ENCODE data around the gene ANKRD17. TPM values are rescaled to one million over a fixed set of nuclear protein-coding genes. Genes with fewer than 3 reads are reported as not detected.
"Not testable (repeated sequence)": the region's sequence is repeated elsewhere in the genome, so short reads cannot be mapped to it uniquely, and the experiment has no call there.

ANKRD17 gene
- total and polyA plus RNA-seq, 2 donors = 12.0 to 26.4 TPM

DNA sequence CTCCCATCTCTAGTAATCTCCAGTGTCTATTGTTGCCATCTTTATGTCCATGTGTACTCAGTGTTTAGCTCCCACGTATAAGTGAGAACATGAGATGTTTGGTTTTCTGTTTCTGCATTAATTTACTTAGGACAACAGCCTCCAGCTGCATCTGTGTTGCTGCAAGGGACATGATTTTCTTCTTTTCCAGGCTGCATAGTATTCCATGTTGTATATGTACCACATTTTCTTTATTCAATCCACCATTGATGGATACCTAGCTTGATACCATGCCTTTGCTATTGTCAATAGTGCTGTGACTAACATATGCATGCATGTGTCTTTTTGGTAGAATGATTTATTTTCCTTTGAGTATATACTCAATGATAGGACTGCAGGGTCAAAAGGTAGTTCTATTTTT lies 18.6 kb upstream of the ANKRD17 start:
- 95% methylated on average over 1 of the region's 1 CpG for WGBS
- H3K9me3 ChIP-seq (ENCODE audit: control insufficient read depth in 2 of 2, insufficient read depth in 1 of 2, low read length in 1 of 2) = no peaks in the 10 kb centered on the region
- DNase-seq (ENCODE audit: low read depth in 6 of 9, low spot score in 9 of 9) = no peak
- H3K4me3 ChIP-seq (ENCODE audit: low read length in 2 of 2) = no peak overlapping the region
- H3K36me3 ChIP-seq (ENCODE audit: control insufficient read depth in 2 of 2, insufficient read depth in 2 of 2, low read length in 1 of 2) = no peaks in the 10 kb centered on the region
- no peaks in the 10 kb centered on the region for H3K27me3 ChIP-seq (ENCODE audit: control insufficient read depth in 2 of 2, insufficient read depth in 1 of 2, low read length in 1 of 2)
- no peaks in the 10 kb centered on the region for H3K4me1 ChIP-seq (ENCODE audit: control insufficient read depth in 2 of 2, insufficient read depth in 2 of 2, low read length in 2 of 2)
- no peak overlapping the region for H3K27ac ChIP-seq (ENCODE audit: low read depth in 1 of 2, low read length in 1 of 2)

DNA sequence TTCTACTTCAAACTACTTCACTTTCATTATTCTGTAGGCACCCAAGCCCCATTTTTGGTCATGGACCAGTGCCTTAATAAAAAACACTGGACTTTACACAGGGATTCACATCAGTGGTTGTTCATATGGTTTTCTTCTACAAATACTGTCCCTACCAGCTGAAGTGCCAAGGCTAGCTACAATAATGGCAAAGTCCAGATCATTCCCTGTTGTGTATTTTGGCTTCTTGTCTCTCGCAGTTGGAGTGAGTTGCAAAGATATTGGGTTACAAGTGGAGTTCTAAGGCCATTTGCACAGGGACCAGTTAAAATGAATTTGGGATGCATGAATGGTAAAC lies 16.7 kb upstream of the ANKRD17 start:
- Histone ChIP-seq H3K4me3 (ENCODE audit: low read length in 2 of 2) (no peak overlapping the region), H3K4me1 (ENCODE audit: control insufficient read depth in 2 of 2, insufficient read depth in 2 of 2, low read length in 2 of 2) (no peaks in the 10 kb centered on the region), H3K27me3 (ENCODE audit: control insufficient read depth in 2 of 2, insufficient read depth in 1 of 2, low read length in 1 of 2) (no peaks in the 10 kb centered on the region), H3K9me3 (ENCODE audit: control insufficient read depth in 2 of 2, insufficient read depth in 1 of 2, low read length in 1 of 2) (no peaks in the 10 kb centered on the region), H3K27ac (ENCODE audit: low read depth in 1 of 2, low read length in 1 of 2) (no peak overlapping the region), H3K36me3 (ENCODE audit: control insufficient read depth in 2 of 2, insufficient read depth in 2 of 2, low read length in 1 of 2) (no peaks in the 10 kb centered on the region)
- no peak for DNase-seq (ENCODE audit: low read depth in 6 of 9, low spot score in 9 of 9)
- WGBS = 97% methylated on average over 1 of the region's 1 CpG

DNA sequence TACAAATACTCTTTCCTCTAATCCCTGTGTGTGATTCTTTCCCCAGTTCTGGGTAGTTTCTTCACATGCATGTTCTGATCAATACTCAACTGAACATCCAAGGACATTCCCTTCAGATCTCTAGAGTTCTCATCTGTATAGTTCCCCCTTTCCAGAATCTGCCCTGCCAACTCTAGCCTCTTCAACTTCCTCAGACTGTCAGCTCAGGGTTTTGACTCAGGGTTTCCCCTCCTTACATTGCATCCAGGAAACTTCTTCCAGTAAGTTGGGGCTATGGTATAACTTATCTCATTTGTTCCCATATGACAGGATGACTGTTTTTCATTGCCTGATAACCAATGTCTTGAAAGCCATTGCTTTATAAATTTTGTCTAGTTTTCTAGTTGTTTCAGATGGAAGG lies 14.2 kb upstream of the ANKRD17 start:
- Histone ChIP-seq H3K27ac (ENCODE audit: low read depth in 1 of 2, low read length in 1 of 2) (no peak overlapping the region), H3K4me3 (ENCODE audit: low read length in 2 of 2) (no peak overlapping the region), H3K27me3 (ENCODE audit: control insufficient read depth in 2 of 2, insufficient read depth in 1 of 2, low read length in 1 of 2) (no peaks in the 10 kb centered on the region), H3K36me3 (ENCODE audit: control insufficient read depth in 2 of 2, insufficient read depth in 2 of 2, low read length in 1 of 2) (no peaks in the 10 kb centered on the region), H3K4me1 (ENCODE audit: control insufficient read depth in 2 of 2, insufficient read depth in 2 of 2, low read length in 2 of 2) (no peaks in the 10 kb centered on the region), H3K9me3 (ENCODE audit: control insufficient read depth in 2 of 2, insufficient read depth in 1 of 2, low read length in 1 of 2) (no peaks in the 10 kb centered on the region)
- no peak for DNase-seq (ENCODE audit: low read depth in 6 of 9, low spot score in 9 of 9)

DNA sequence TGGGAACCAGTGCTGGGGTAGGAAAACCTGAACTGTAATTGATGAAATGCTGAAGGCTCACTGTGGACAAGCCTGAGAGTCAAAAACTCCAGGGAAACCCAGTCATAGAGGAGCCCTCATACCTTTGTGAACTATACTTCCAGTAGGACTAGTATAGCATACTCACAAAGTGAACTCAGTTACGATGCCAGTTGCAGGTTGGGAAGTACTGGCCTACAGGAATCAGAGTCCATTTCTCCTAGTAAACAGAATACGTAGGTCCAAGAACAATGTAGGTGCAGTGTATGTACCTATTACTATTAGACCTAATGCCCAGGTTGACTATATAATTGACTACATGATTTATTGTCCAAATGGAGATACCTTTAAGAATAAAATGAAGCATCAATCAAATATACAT lies 8.5 kb upstream of the ANKRD17 start:
- DNase-seq (ENCODE audit: low read depth in 6 of 9, low spot score in 9 of 9) = no peak
- peaks cover 0 to 4% of the 10 kb centered on the region in 2 donors for H3K36me3 ChIP-seq (ENCODE audit: control insufficient read depth in 2 of 2, insufficient read depth in 2 of 2, low read length in 1 of 2)
- no peaks in the 10 kb centered on the region for H3K9me3 ChIP-seq (ENCODE audit: control insufficient read depth in 2 of 2, insufficient read depth in 1 of 2, low read length in 1 of 2)
- H3K4me1 ChIP-seq (ENCODE audit: control insufficient read depth in 2 of 2, insufficient read depth in 2 of 2, low read length in 2 of 2) = no peaks in the 10 kb centered on the region
- no peak overlapping the region for H3K27ac ChIP-seq (ENCODE audit: low read depth in 1 of 2, low read length in 1 of 2)
- no peaks in the 10 kb centered on the region for H3K27me3 ChIP-seq (ENCODE audit: control insufficient read depth in 2 of 2, insufficient read depth in 1 of 2, low read length in 1 of 2)
- WGBS = 83% methylated on average over 2 of the region's 2 CpGs
- H3K4me3 ChIP-seq (ENCODE audit: low read length in 2 of 2) = no peak overlapping the region

DNA sequence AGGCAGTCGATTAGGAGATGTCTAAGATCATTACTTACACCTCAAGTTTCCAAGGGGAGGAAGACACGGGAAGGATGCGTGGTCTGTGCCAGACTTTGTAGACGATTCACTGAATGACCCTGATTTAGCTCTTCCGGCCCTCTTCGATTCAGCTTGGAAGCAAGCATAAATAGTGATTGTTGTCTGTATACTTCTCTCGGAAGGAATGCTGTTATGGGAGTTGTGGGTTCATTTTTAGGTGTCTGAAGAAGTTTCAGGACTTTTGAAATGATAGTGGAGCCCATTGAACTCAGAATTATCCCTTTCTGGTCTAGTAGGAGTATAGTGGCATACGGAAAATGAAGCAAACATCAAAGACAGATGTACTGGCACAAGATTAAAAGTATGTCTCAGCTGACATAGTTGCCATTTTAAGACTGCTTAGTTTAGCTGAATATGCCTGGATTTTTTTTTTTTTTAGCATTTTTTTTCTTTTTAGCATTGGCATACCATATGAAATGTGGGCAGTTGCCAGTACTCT lies 1.0 kb upstream of the ANKRD17 start:
- peaks cover 0 to 16% of the 10 kb centered on the region in 2 donors for H3K36me3 ChIP-seq (ENCODE audit: control insufficient read depth in 2 of 2, insufficient read depth in 2 of 2, low read length in 1 of 2)
- WGBS = under 1% methylated on average over 8 of the region's 8 CpGs
- peak overlapping the region; percentile 78 to 93 for H3K4me3 ChIP-seq (ENCODE audit: low read length in 2 of 2)
- H3K9me3 ChIP-seq (ENCODE audit: control insufficient read depth in 2 of 2, insufficient read depth in 1 of 2, low read length in 1 of 2) = no peaks in the 10 kb centered on the region
- peak in 7 of 9 donors; percentile 17 to 47 (median 41) for DNase-seq (ENCODE audit: low read depth in 6 of 9, low spot score in 9 of 9)
- H3K4me1 ChIP-seq (ENCODE audit: control insufficient read depth in 2 of 2, insufficient read depth in 2 of 2, low read length in 2 of 2) = peaks cover 0 to 5% of the 10 kb centered on the region in 2 donors
- H3K27me3 ChIP-seq (ENCODE audit: control insufficient read depth in 2 of 2, insufficient read depth in 1 of 2, low read length in 1 of 2) = no peaks in the 10 kb centered on the region
- peak overlapping the region; percentile 97 to 98 for H3K27ac ChIP-seq (ENCODE audit: low read depth in 1 of 2, low read length in 1 of 2)

DNA sequence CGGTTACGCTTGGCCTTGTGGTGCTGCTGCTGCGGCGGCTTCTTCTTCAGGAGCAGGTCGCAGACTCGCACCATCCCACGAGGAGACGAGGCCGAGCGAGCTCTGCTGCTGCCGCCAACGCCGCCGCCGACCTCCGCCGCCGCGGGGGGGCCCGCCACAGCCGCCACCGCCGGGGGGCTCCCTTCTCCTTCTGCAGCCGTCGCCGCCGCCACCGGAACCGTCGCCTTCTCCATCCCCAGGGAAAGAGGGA lies 237 bp downstream of the ANKRD17 start:
- H3K36me3 ChIP-seq (ENCODE audit: control insufficient read depth in 2 of 2, insufficient read depth in 2 of 2, low read length in 1 of 2) = peaks cover 0 to 20% of the 10 kb centered on the region in 2 donors
- peak overlapping the region; percentile 97 to 98 for H3K27ac ChIP-seq (ENCODE audit: low read depth in 1 of 2, low read length in 1 of 2)
- H3K27me3 ChIP-seq (ENCODE audit: control insufficient read depth in 2 of 2, insufficient read depth in 1 of 2, low read length in 1 of 2) = no peaks in the 10 kb centered on the region
- peak overlapping the region; percentile 78 to 93 for H3K4me3 ChIP-seq (ENCODE audit: low read length in 2 of 2)
- H3K9me3 ChIP-seq (ENCODE audit: control insufficient read depth in 2 of 2, insufficient read depth in 1 of 2, low read length in 1 of 2) = no peaks in the 10 kb centered on the region
- WGBS = 1% methylated on average over 29 of the region's 30 CpGs
- peaks cover 0 to 5% of the 10 kb centered on the region in 2 donors for H3K4me1 ChIP-seq (ENCODE audit: control insufficient read depth in 2 of 2, insufficient read depth in 2 of 2, low read length in 2 of 2)
- peak in 3 of 9 donors; percentile 14 to 61 (median 55) for DNase-seq (ENCODE audit: low read depth in 6 of 9, low spot score in 9 of 9)

DNA sequence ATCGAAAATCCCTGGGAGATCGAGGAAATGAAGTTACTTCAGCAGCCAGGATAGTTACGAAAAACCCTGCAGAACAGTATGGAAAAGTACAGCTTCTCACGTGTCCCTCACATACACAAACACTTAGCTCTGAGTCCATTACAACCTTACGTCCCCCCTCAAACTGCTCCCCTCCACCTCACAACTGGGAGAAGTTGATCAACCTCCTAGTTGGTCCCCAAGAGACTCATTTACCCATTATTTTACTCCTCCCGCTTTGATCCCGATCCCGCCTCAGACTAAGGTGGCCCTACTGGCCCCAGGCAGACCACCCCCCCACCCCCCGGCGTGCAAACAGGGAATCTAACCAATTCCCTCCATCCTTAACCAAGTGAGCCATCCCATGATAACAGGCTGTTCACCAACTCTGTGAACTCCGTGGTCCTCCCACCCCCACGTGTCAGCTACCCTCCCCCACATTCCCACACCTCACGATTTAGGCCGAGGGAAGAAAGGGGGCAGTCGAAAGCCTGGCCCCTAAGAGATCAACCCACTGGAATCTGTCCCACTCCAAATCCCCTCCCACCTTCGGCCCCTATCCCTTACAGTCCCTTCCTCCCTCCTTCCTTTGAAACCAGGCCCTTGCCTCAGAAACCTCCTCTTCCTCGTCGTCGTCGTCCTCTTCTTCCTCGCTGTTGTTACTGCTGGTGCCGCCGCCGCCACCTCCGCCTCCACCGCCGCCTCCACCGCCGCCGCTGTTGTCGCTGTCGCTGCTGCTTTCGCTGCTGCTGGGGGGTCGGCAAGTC lies 755 bp downstream of the ANKRD17 start:
- peak in 7 of 9 donors; percentile 15 to 60 (median 30) for DNase-seq (ENCODE audit: low read depth in 6 of 9, low spot score in 9 of 9)
- WGBS = under 1% methylated on average over 34 of the region's 34 CpGs
- Histone ChIP-seq H3K9me3 (ENCODE audit: control insufficient read depth in 2 of 2, insufficient read depth in 1 of 2, low read length in 1 of 2) (no peaks in the 10 kb centered on the region), H3K27me3 (ENCODE audit: control insufficient read depth in 2 of 2, insufficient read depth in 1 of 2, low read length in 1 of 2) (no peaks in the 10 kb centered on the region), H3K27ac (ENCODE audit: low read depth in 1 of 2, low read length in 1 of 2) (peak overlapping the region; percentile 97 to 98), H3K36me3 (ENCODE audit: control insufficient read depth in 2 of 2, insufficient read depth in 2 of 2, low read length in 1 of 2) (peaks cover under 1 to 22% of the 10 kb centered on the region in 2 donors), H3K4me3 (ENCODE audit: low read length in 2 of 2) (peak overlapping the region; percentile 78 to 93), H3K4me1 (ENCODE audit: control insufficient read depth in 2 of 2, insufficient read depth in 2 of 2, low read length in 2 of 2) (peaks cover 0 to 5% of the 10 kb centered on the region in 2 donors)

DNA sequence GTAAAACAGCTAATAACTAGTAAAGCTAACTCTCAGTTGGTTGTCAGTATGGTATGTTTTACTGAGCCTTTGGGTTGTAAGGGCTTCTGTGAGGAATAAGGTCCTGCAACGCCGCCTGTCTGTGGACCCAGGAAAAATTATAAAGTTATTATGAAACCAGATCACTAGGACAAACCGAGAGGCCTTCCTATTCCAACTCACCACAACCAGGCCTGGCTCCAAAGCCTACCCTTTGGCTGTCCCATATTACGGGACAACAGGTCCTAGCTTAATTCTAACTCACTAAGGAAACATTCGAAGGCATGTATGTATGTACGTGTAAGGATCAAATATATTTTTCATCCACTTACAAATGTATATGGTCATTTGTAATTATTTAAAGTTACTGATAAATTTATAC lies 1.4 kb downstream of the ANKRD17 start:
- Histone ChIP-seq H3K4me1 (ENCODE audit: control insufficient read depth in 2 of 2, insufficient read depth in 2 of 2, low read length in 2 of 2) (peaks cover 0 to 5% of the 10 kb centered on the region in 2 donors), H3K9me3 (ENCODE audit: control insufficient read depth in 2 of 2, insufficient read depth in 1 of 2, low read length in 1 of 2) (no peaks in the 10 kb centered on the region), H3K27ac (ENCODE audit: low read depth in 1 of 2, low read length in 1 of 2) (peak overlapping the region; percentile 60 to 97), H3K27me3 (ENCODE audit: control insufficient read depth in 2 of 2, insufficient read depth in 1 of 2, low read length in 1 of 2) (no peaks in the 10 kb centered on the region), H3K36me3 (ENCODE audit: control insufficient read depth in 2 of 2, insufficient read depth in 2 of 2, low read length in 1 of 2) (peaks cover 3 to 27% of the 10 kb centered on the region in 2 donors), H3K4me3 (ENCODE audit: low read length in 2 of 2) (peak overlapping the region; percentile 78 to 93)
- WGBS = 3% methylated on average over 6 of the region's 6 CpGs
- peak; percentile 38 to 87 (median 69) for DNase-seq (ENCODE audit: low read depth in 6 of 9, low spot score in 9 of 9)

DNA sequence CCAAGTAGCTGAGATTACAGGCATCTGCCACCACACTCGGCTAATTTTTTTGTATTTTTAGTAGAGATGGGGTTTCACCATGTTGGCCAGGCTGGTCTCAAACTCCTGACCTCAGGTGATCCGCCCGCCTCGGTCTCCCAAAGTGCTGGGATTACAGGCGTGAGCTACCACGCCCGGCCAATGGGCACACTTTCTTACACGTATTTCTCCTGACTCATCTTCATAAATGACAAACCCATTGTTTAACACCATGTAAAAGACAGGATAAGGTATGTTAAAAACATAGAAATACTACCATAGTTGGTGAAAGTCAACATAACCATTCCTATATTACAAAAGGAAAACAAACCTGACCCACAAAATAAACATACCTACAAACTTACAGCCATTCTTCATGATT lies 2.8 kb downstream of the ANKRD17 start:
- not testable (repeated sequence) for H3K9me3 ChIP-seq (ENCODE audit: control insufficient read depth in 2 of 2, insufficient read depth in 1 of 2, low read length in 1 of 2); DNase-seq (ENCODE audit: low read depth in 6 of 9, low spot score in 9 of 9); H3K4me3 ChIP-seq (ENCODE audit: low read length in 2 of 2); H3K27ac ChIP-seq (ENCODE audit: low read depth in 1 of 2, low read length in 1 of 2); H3K4me1 ChIP-seq (ENCODE audit: control insufficient read depth in 2 of 2, insufficient read depth in 2 of 2, low read length in 2 of 2); H3K27me3 ChIP-seq (ENCODE audit: control insufficient read depth in 2 of 2, insufficient read depth in 1 of 2, low read length in 1 of 2)
- peaks cover 4 to 33% of the 10 kb centered on the region in 2 donors for H3K36me3 ChIP-seq (ENCODE audit: control insufficient read depth in 2 of 2, insufficient read depth in 2 of 2, low read length in 1 of 2)
- WGBS = 95% methylated on average over 8 of the region's 8 CpGs
